ENCODE results near the gene EPAS1. TPM values are rescaled to one million over a fixed set of nuclear protein-coding genes. Genes with fewer than 3 reads are reported as not detected.

Gene EPAS1
- total and polyA plus RNA-seq, 2 of the 13 experiments (the other 11 are each of a cell fraction or from before 2014, with no cell fraction given): 47.1 to 182 TPM

DNA sequence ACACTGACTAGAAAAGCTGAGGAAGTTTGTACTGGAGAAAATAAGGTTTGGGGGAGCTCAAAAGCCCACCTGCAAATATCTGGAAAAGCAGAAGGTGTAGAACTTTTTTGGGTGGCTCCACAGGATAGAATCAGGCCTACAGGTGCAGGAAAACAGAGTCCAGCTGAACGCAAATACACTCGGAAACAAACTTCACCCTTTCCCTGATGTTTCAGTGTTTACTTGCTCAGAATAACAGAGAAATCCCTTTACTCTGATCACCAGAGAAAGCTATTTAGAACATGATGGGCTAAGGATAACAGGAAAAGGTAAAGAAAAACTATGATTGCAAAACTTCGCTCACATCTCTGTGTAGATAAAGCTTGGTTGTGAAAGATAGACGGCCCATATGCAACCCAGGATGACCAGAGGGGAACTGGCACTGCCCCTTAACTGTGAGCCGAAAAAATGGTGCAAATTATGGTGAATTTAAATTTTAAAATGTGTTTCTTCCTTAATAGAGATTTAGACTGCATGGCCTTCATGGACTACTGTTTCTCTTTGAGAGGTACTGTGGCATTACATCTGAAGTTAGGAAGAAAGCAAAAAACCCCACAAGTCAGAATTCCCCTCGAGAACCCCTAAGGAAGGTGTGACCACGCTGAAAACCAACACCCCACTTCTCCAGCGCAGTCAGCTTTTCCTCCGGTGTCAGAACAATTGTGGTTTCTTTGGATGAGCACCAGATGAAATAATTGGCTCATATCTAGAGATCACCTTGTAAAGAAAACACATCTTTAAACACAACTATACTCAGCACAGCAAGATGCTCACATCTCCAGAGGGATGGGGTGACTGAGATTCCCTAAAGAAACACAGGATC lies 97.7 kb downstream of the EPAS1 start (continued):
- TF ChIP-seq, protein P1, sequence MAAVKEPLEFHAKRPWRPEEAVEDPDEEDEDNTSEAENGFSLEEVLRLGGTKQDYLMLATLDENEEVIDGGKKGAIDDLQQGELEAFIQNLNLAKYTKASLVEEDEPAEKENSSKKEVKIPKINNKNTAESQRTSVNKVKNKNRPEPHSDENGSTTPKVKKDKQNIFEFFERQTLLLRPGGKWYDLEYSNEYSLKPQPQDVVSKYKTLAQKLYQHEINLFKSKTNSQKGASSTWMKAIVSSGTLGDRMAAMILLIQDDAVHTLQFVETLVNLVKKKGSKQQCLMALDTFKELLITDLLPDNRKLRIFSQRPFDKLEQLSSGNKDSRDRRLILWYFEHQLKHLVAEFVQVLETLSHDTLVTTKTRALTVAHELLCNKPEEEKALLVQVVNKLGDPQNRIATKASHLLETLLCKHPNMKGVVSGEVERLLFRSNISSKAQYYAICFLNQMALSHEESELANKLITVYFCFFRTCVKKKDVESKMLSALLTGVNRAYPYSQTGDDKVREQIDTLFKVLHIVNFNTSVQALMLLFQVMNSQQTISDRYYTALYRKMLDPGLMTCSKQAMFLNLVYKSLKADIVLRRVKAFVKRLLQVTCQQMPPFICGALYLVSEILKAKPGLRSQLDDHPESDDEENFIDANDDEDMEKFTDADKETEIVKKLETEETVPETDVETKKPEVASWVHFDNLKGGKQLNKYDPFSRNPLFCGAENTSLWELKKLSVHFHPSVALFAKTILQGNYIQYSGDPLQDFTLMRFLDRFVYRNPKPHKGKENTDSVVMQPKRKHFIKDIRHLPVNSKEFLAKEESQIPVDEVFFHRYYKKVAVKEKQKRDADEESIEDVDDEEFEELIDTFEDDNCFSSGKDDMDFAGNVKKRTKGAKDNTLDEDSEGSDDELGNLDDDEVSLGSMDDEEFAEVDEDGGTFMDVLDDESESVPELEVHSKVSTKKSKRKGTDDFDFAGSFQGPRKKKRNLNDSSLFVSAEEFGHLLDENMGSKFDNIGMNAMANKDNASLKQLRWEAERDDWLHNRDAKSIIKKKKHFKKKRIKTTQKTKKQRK (IDR thresholded peaks at IDR 0.05; ENCODE audit: low read length): no peak
- TF ChIP-seq, protein P2, sequence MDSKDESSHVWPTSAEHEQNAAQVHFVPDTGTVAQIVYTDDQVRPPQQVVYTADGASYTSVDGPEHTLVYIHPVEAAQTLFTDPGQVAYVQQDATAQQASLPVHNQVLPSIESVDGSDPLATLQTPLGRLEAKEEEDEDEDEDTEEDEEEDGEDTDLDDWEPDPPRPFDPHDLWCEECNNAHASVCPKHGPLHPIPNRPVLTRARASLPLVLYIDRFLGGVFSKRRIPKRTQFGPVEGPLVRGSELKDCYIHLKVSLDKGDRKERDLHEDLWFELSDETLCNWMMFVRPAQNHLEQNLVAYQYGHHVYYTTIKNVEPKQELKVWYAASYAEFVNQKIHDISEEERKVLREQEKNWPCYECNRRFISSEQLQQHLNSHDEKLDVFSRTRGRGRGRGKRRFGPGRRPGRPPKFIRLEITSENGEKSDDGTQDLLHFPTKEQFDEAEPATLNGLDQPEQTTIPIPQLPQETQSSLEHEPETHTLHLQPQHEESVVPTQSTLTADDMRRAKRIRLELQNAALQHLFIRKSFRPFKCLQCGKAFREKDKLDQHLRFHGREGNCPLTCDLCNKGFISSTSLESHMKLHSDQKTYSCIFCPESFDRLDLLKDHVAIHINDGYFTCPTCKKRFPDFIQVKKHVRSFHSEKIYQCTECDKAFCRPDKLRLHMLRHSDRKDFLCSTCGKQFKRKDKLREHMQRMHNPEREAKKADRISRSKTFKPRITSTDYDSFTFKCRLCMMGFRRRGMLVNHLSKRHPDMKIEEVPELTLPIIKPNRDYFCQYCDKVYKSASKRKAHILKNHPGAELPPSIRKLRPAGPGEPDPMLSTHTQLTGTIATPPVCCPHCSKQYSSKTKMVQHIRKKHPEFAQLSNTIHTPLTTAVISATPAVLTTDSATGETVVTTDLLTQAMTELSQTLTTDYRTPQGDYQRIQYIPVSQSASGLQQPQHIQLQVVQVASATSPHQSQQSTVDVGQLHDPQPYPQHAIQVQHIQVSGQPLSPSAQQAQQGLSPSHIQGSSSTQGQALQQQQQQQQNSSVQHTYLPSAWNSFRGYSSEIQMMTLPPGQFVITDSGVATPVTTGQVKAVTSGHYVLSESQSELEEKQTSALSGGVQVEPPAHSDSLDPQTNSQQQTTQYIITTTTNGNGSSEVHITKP (CRISPR knock-in tag; IDR thresholded peaks at IDR 0.05; ENCODE audit: low read depth): no peak
- TF ChIP-seq ZNF670 (CRISPR knock-in tag; IDR thresholded peaks at IDR 0.05; ENCODE audit: borderline replicate concordance) (peak; percentile 81), ZNF468 (CRISPR knock-in tag; IDR thresholded peaks at IDR 0.05) (no peak), ZNF572 (CRISPR knock-in tag; IDR thresholded peaks at IDR 0.05) (no peak), ERF (CRISPR knock-in tag; IDR thresholded peaks at IDR 0.05) (peak; percentile 87), ZNF264 (CRISPR knock-in tag; IDR thresholded peaks at IDR 0.05) (0 out of 2 replicates have a peak, but pooled peaks have one; percentile 35), ZSCAN9 (CRISPR knock-in tag; IDR thresholded peaks at IDR 0.05; ENCODE audit: borderline replicate concordance) (peak; percentile 86; the same call in 1 of the 2 replicates), ZNF263 (CRISPR knock-in tag; IDR thresholded peaks at IDR 0.05) (no peak), SRSF4 (IDR thresholded peaks at IDR 0.05; ENCODE audit: low read depth, low read length, poor library complexity, severe bottlenecking) (no peak), PCBP2 (optimal IDR thresholded peaks at IDR 0.05; ENCODE audit: low read depth, low read length, poor library complexity, severe bottlenecking) (no peak), ZNF614 (CRISPR knock-in tag; IDR thresholded peaks at IDR 0.05; ENCODE audit: borderline replicate concordance) (peak; percentile 96)
- TF ChIP-seq, protein P3, sequence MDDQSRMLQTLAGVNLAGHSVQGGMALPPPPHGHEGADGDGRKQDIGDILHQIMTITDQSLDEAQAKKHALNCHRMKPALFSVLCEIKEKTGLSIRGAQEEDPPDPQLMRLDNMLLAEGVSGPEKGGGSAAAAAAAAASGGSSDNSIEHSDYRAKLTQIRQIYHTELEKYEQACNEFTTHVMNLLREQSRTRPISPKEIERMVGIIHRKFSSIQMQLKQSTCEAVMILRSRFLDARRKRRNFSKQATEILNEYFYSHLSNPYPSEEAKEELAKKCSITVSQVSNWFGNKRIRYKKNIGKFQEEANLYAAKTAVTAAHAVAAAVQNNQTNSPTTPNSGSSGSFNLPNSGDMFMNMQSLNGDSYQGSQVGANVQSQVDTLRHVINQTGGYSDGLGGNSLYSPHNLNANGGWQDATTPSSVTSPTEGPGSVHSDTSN (CRISPR knock-in tag; IDR thresholded peaks at IDR 0.05; ENCODE audit: borderline replicate concordance): no peak
- TF ChIP-seq, protein P4, sequence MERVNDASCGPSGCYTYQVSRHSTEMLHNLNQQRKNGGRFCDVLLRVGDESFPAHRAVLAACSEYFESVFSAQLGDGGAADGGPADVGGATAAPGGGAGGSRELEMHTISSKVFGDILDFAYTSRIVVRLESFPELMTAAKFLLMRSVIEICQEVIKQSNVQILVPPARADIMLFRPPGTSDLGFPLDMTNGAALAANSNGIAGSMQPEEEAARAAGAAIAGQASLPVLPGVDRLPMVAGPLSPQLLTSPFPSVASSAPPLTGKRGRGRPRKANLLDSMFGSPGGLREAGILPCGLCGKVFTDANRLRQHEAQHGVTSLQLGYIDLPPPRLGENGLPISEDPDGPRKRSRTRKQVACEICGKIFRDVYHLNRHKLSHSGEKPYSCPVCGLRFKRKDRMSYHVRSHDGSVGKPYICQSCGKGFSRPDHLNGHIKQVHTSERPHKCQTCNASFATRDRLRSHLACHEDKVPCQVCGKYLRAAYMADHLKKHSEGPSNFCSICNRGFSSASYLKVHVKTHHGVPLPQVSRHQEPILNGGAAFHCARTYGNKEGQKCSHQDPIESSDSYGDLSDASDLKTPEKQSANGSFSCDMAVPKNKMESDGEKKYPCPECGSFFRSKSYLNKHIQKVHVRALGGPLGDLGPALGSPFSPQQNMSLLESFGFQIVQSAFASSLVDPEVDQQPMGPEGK (CRISPR knock-in tag; IDR thresholded peaks at IDR 0.05): no peak; the same call in 1 of the 2 replicates
- TF ChIP-seq, protein P5, sequence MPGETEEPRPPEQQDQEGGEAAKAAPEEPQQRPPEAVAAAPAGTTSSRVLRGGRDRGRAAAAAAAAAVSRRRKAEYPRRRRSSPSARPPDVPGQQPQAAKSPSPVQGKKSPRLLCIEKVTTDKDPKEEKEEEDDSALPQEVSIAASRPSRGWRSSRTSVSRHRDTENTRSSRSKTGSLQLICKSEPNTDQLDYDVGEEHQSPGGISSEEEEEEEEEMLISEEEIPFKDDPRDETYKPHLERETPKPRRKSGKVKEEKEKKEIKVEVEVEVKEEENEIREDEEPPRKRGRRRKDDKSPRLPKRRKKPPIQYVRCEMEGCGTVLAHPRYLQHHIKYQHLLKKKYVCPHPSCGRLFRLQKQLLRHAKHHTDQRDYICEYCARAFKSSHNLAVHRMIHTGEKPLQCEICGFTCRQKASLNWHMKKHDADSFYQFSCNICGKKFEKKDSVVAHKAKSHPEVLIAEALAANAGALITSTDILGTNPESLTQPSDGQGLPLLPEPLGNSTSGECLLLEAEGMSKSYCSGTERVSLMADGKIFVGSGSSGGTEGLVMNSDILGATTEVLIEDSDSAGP (CRISPR knock-in tag; IDR thresholded peaks at IDR 0.05; ENCODE audit: borderline replicate concordance): no peak
